NCI-H526 treated with DMSO at 0.1 percent for 48 hours (cell line): ENCODE data around the gene ASB18.

Experiments used
- DNase-seq: peaks from one replicate; lab custom pipeline; 2025; lab: John Stamatoyannopoulos, UW

ASB18 gene

GRCh38 chr2:236208019-236208926 is 55.9 kb downstream of the ASB18 start:
- DNase-seq = no peak

GRCh38 chr2:236207472-236207871 is 56.7 kb downstream of the ASB18 start:
- DNase-seq = no peak

GRCh38 chr2:236205867-236206645 is 58.1 kb downstream of the ASB18 start:
- DNase-seq = no peak

GRCh38 chr2:236204953-236205352 is 59.3 kb downstream of the ASB18 start:
- no peak for DNase-seq

- no peak for DNase-seq
These were observed 63.8 kb downstream of the ASB18 start for GRCh38 chr2:236200378-236200777.

- no peak for DNase-seq
These were observed 67.8 kb downstream of the ASB18 start for GRCh38 chr2:236196366-236196765.

- no peak for DNase-seq
These were observed 68.5 kb downstream of the ASB18 start for GRCh38 chr2:236195726-236196125.

GRCh38 chr2:236194786-236195185 is 69.4 kb downstream of the ASB18 start:
- no peak for DNase-seq

GRCh38 chr2:236193026-236193425 is 71.2 kb downstream of the ASB18 start:
- no peak for DNase-seq

GRCh38 chr2:236190674-236191073 is 73.5 kb downstream of the ASB18 start:
- no peak for DNase-seq

- no peak for DNase-seq
These were observed 79.5 kb downstream of the ASB18 start for GRCh38 chr2:236184701-236185100.

GRCh38 chr2:236180831-236181453 is 83.3 kb downstream of the ASB18 start:
- DNase-seq = peak; percentile 48

- no peak for DNase-seq
These were observed 84.0 kb downstream of the ASB18 start for GRCh38 chr2:236180076-236180816.

GRCh38 chr2:236179236-236180075 is 84.8 kb downstream of the ASB18 start:
- no peak for DNase-seq

GRCh38 chr2:236178890-236179235 is 85.3 kb downstream of the ASB18 start:
- no peak for DNase-seq

- peak; percentile 45 for DNase-seq
These were observed 86.0 kb downstream of the ASB18 start for GRCh38 chr2:236177967-236178889.

- peak; percentile 41 for DNase-seq
These were observed 86.6 kb downstream of the ASB18 start for GRCh38 chr2:236177604-236177966.

GRCh38 chr2:236176951-236177350 is 87.3 kb downstream of the ASB18 start:
- no peak for DNase-seq

GRCh38 chr2:236176417-236176816 is 87.8 kb downstream of the ASB18 start:
- no peak for DNase-seq

GRCh38 chr2:236175548-236176150 is 88.6 kb downstream of the ASB18 start:
- DNase-seq = no peak
